CD4-positive, alpha-beta T cell treated with Interleukin-15 for 4 hours (primary cell): ENCODE data around the gene SLC25A52.
"Not testable (repeated sequence)": the region's sequence is repeated elsewhere in the genome, so short reads cannot be mapped to it uniquely, and the experiment has no call there.

Experiments
- DNase-seq: peaks from one replicate; pipeline ENCODE4 v3.0.0-alpha.2; 2020; ENCODE audit warnings: low spot score

The SLC25A52 gene

DNA sequence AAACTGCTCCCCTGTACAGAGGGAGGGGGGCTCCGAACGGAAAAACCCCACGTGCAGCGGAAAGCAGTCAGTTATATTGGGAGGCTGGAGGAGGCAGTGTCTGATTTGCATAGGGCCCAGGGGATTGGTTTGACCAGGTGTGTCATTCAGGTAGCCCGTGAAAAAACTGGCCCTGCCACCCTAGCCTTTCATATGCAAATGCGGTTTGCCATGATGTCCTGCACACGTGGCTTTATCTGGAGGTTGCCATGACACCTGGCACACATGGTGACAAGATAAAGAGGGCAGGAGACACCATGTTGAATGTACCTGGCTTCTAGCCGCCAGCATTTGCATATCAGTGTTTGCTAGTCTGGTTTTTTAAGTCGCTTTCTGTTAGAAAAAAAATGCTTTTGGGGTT is 20.5 kb downstream of the SLC25A52 start:
- no peak for DNase-seq

GRCh38 chr18:31739651-31740050 is 21.0 kb downstream of the SLC25A52 start:
- DNase-seq, result no peak

DNA sequence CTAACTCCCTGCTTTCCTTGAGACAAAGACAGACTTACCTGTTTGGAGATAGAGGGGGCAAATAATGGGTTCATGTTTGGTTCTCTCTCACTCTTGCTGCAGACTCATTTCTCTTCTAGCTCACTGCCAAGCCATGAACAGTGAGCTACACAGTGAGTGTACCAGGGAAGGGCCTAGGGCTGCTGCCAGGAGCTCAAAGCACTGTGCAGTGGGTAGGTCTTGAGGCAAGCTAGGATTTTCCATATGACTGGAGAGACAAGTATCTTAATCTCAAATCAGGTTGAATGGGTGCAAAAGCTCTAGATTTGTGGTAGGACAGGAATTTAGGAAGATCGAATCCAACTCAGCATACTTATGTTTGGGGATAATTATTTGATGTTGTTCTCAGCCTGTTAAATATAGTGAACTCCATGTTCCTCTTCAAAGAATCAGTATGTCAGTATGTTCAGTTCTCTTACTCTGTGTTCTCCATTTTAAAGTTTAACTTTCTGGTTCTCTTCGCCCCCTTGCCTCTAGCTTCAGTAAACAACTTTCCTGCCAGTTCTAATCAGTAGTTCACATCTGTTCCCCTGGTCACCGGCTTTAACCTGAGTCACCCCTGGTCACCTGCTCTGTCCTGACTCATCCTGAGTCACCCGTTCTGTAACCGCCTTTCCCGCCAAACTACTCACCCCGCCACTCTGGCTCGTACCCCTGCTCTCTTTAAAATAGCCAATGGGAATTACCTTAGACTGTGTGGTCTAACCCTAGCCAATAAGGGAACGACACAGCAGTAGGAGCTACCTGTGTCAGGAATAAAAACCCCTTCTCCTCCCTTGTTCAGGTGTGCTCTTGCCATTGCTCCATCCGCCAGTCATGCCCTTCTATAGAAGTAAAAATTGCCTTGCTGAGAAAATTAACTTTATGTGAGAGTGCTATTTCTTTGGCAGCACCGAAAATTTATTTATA is 21.9 kb downstream of the SLC25A52 start:
- DNase-seq, result no peak

- DNase-seq, result no peak
Observed at GRCh38 chr18:31736630-31737029, 24.1 kb downstream of the SLC25A52 start.

GRCh38 chr18:31731628-31732027 is 29.1 kb downstream of the SLC25A52 start:
- DNase-seq, result no peak

GRCh38 chr18:31729196-31729595 is 31.5 kb downstream of the SLC25A52 start:
- DNase-seq, result not testable (repeated sequence)

- no peak for DNase-seq
Observed at GRCh38 chr18:31723990-31724711, 36.5 kb downstream of the SLC25A52 start.

GRCh38 chr18:31723639-31723989 is 37.1 kb downstream of the SLC25A52 start:
- DNase-seq, result no peak

- DNase-seq, result peak; percentile 71
Observed at GRCh38 chr18:31722369-31722957, 38.2 kb downstream of the SLC25A52 start.

DNA sequence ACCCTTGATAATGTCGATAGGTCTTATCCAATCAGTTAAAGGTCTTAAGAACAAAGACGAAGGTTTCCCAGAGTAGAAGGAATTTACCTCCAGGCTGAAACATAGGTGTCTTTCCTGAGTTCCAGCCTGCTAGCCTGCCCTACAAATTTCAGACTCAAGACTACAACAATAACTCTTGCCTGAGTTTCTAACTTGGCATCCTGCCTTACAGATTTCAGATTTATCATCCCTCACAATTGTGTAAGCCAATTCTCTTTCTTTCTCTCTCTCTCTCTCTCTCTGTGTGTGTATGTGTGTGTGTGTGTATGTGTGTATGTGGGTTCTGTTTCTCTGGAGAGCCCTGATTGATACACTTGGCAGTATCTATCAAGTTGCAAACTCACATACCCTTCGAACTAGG is 39.1 kb downstream of the SLC25A52 start:
- no peak for DNase-seq

DNA sequence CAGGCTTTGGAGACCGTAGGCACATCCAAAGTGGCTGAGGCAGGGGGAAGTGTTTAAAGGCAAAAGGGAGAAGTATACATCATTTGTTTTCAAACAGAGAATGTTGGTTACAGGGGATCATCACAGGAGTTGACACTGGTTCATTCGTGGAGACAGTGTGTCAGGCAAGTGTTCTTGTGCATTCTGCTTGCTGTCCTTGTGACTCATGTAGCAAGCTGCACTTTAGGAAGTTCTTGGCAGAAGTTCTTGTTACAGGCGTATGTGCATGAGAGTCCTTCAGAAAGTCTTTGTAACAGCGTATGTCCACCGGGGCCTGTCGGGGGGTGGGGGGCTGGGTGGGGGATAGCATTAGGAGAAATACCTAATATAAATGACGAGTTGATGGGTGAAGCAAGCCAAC is 39.8 kb downstream of the SLC25A52 start:
- DNase-seq, result no peak

GRCh38 chr18:31719363-31720006 is 41.2 kb downstream of the SLC25A52 start:
- no peak for DNase-seq

DNA sequence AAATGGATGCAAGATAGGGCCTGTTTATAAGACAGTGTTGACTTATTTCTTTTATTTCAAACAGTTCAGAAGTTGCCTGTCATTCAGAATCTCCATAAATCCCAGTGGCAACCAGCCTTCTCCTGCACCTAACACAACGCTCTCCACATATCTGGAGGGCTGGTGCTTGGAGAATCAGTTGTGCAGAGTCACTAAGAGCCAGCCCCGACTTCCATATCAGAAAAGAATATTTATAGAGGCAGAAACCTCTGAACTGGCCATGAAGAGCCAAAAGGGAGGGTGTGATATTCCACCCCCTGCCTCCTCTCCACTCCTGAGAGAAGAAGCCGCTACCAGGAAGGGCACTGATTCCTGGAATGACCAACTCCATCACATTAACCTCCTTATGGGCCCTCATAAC is 42.3 kb downstream of the SLC25A52 start:
- no peak for DNase-seq

- DNase-seq, result no peak
Observed at GRCh38 chr18:31716362-31716761, 44.3 kb downstream of the SLC25A52 start.

DNA sequence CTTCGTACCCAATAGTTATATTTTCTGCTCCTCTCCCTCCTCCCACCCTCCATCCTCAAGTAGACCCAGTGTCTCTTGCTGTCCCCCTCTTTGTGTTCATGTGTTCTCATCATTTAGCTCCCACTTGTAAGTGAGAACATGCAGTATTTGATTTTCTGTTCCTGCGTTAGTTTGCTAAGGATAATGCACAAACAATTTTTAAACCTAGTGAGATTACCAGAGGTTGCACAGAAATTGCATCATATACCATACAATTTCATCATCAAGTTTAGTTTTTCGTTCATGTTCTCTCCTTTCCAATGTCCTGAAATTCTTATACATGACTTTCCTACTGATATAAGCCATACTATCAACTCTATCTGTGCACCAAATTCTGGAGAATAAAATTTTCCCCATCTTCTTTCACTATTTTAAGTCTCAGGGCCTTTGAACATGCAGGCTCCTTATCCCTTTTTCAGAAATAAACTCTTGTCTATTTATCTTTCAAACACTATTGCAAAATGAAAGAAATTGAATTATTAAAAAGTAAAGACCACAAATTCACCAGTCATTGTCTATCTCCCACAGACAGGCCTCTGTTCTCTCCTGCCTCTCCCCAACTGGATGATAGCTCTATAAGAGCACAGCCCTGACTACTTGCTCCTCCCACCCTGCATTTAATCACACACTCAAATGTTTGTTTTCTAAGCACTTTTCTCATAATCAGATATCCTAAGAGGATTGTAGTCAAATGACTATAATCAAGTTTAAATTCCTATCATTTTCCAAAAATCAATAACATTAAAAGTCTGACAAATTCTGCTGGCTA is 49.1 kb downstream of the SLC25A52 start:
- no peak for DNase-seq

DNA sequence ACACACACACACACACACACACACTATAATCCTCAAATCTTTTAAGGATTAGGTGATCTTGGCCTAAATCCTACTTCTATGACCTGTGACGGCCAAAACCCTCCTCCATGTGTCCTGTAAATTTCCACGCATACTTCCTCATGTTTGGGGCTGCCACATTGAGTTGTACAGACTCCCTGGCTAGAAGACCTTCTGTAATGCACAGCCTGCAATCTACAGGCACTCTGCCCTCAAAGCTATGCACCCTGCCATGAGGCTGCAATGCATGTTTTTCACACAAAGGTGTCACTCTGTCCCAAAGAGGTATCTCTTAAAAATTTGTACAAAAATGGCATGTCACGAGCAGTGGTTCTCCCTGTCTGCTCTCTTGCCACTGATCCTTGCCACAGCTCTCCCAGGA is 49.9 kb downstream of the SLC25A52 start:
- DNase-seq, result no peak
